Measurements from ENCODE around the gene BSDC1.

The BSDC1 gene

GRCh38 chr1:32332290-32333079, 61.8 kb downstream of the BSDC1 start:
- CTCF ChIA-PET: no interaction called here
- POLR2A ChIA-PET (ENCODE audit: low non-redundant PET): no interaction called here
- no peak for TF ChIP-seq CTCF (conservative IDR thresholded peaks at IDR 0.05; ENCODE audit: low read depth)
- DNase-seq (ENCODE audit: low spot score): no peak
- H3K27ac ChIP-seq: peak overlapping the region; percentile 26; the same call in 1 of the 2 replicates

- POLR2A ChIA-PET (ENCODE audit: low non-redundant PET): no interaction called here
- CTCF ChIA-PET: no interaction called here
- DNase-seq (ENCODE audit: low spot score): no peak
- TF ChIP-seq CTCF (conservative IDR thresholded peaks at IDR 0.05; ENCODE audit: low read depth): no peak
- no peak overlapping the region for H3K27ac ChIP-seq
Measured at GRCh38 chr1:32331549-32331948, 62.7 kb downstream of the BSDC1 start.

GRCh38 chr1:32330558-32331151, 63.6 kb downstream of the BSDC1 start:
- no peak for DNase-seq (ENCODE audit: low spot score)
- no peak overlapping the region for H3K27ac ChIP-seq
- no peak for TF ChIP-seq CTCF (conservative IDR thresholded peaks at IDR 0.05; ENCODE audit: low read depth)
- CTCF ChIA-PET: no interaction called here
- POLR2A ChIA-PET (ENCODE audit: low non-redundant PET): no interaction called here

- no peak overlapping the region for H3K27ac ChIP-seq
- ChIA-PET POLR2A (ENCODE audit: low non-redundant PET) (no interaction called here), CTCF (no interaction called here)
- DNase-seq (ENCODE audit: low spot score): no peak
- TF ChIP-seq CTCF (conservative IDR thresholded peaks at IDR 0.05; ENCODE audit: low read depth): no peak
Measured at GRCh38 chr1:32329931-32330466, 64.2 kb downstream of the BSDC1 start.

- no peak for TF ChIP-seq CTCF (conservative IDR thresholded peaks at IDR 0.05; ENCODE audit: low read depth)
- H3K27ac ChIP-seq: no peak overlapping the region
- DNase-seq (ENCODE audit: low spot score): no peak
- CTCF ChIA-PET: interaction anchor here (0.5 kb wide), 1 partner anchor 254 kb away, joined by 3 read pairs; the partner anchor contains the start of gene TMEM39B
- POLR2A ChIA-PET (ENCODE audit: low non-redundant PET): no interaction called here
Measured at GRCh38 chr1:32327204-32327603, 67.0 kb downstream of the BSDC1 start.

- H3K27ac ChIP-seq: peak overlapping the region; percentile 11; the same call in 1 of the 2 replicates
- TF ChIP-seq CTCF (conservative IDR thresholded peaks at IDR 0.05; ENCODE audit: low read depth): no peak
- CTCF ChIA-PET: interaction anchor here (0.7 to 1.6 kb wide), 2 partner anchors 82 to 106 kb away, joined by 3 read pairs; no protein-coding TSS in a partner anchor
- no peak for DNase-seq (ENCODE audit: low spot score)
- POLR2A ChIA-PET (ENCODE audit: low non-redundant PET): no interaction called here
Measured at GRCh38 chr1:32321712-32322291, 72.4 kb downstream of the BSDC1 start.
